Hepatocyte (in vitro differentiated cells): Measurements from ENCODE around the gene HEATR1. TPM values are rescaled to one million over a fixed set of nuclear protein-coding genes. Genes with fewer than 3 reads are reported as not detected.

Source experiments
- DNase-seq: peaks from one replicate; pipeline ENCODE4 v3.0.0-alpha.2; 2016; ENCODE audit warnings: low spot score
- H2AFZ ChIP-seq: fragments of 200-600 bp; sonication (generic); 2 replicates; pipeline ENCODE4 v1.6.0; 2016; ENCODE audit warnings: antibody characterized with exemption, mild to moderate bottlenecking
- H3K27ac ChIP-seq: fragments of 200-600 bp; sonication (generic); 2 replicates; pipeline ENCODE4 v1.5.1; 2016; ENCODE audit warnings: mild to moderate bottlenecking
- H3K27me3 ChIP-seq: fragments of 200-600 bp; sonication (generic); 2 replicates; pipeline ENCODE4 v1.6.1; 2016
- H3K36me3 ChIP-seq: fragments of 200-600 bp; sonication (generic); replicated peaks from 2 replicates; pipeline ENCODE4 v1.5.1; 2016; ENCODE audit warnings: low read depth; ENCODE audit not compliant: insufficient read depth
- H3K4me1 ChIP-seq: fragments of 200-600 bp; sonication (generic); 2 replicates; pipeline ENCODE4 v1.5.1; 2016; ENCODE audit warnings: mild to moderate bottlenecking, moderate library complexity; ENCODE audit not compliant: insufficient read depth
- H3K4me2 ChIP-seq: fragments of 200-600 bp; sonication (generic); 2 replicates; pipeline ENCODE4 v1.6.0; 2016
- H3K4me3 ChIP-seq: fragments of 200-600 bp; sonication (generic); 2 replicates; pipeline ENCODE4 v1.5.1; 2016; ENCODE audit warnings: mild to moderate bottlenecking
- H3K79me2 ChIP-seq: fragments of 200-600 bp; sonication (generic); 2 replicates; pipeline ENCODE4 v1.6.0; 2017; ENCODE audit warnings: mild to moderate bottlenecking
- H3K9me2 ChIP-seq: fragments of 200-600 bp; sonication (generic); replicated peaks from 2 replicates; pipeline ENCODE4 v1.6.0; 2017; ENCODE audit warnings: mild to moderate bottlenecking; ENCODE audit not compliant: insufficient read depth
- H3K9me3 ChIP-seq: fragments of 200-600 bp; sonication (generic); 2 replicates; pipeline ENCODE4 v1.5.1; 2016; ENCODE audit warnings: low read depth, mild to moderate bottlenecking
- H4K20me1 ChIP-seq: fragments of 200-600 bp; sonication (generic); 2 replicates; pipeline ENCODE4 v1.6.0; 2016; ENCODE audit warnings: mild to moderate bottlenecking; ENCODE audit not compliant: insufficient read depth, poor library complexity, severe bottlenecking
- CTCF ChIP-seq: fragments of 200-600 bp; sonication (generic); IDR thresholded peaks from 2 replicates; pipeline ENCODE4 v1.5.1; 2016; ENCODE audit warnings: antibody characterized with exemption, mild to moderate bottlenecking; ENCODE audit not compliant: poor library complexity
- EZH2 ChIP-seq: fragments of 200-600 bp; sonication (generic); IDR thresholded peaks from 2 replicates; pipeline ENCODE4 v1.6.1; 2016; ENCODE audit warnings: antibody characterized with exemption, mild to moderate bottlenecking, borderline replicate concordance
- EZH2phosphoT487 ChIP-seq: fragments of 200-600 bp; sonication (generic); IDR thresholded peaks from one replicate; pipeline ENCODE4 v1.6.1; 2018; ENCODE audit warnings: antibody characterized with exemption, mild to moderate bottlenecking, low read depth, moderate library complexity; ENCODE audit not compliant: unreplicated experiment, severe bottlenecking
- WGBS: methylation state at CpG from one replicate; pipeline ENCODE4 v1.1.6; 2016; ENCODE audit warnings: low lambda C conversion rate; ENCODE audit errors: missing lambda C conversion rate; 5-methylcytosine and 5-hydroxymethylcytosine counted together
- polyA plus RNA-seq: library from polyadenylated mRNA; unstranded; fragments of >200 nt; fragmentation: Nextera tagmentation; extraction: Ambion mirVana; gene quantifications from 2 replicates; pipeline ENCODE4 v1.2.1, GENCODE V29; 2016
- total RNA-seq: library from RNA; depleted of rRNA; stranded (reverse); fragments of >200 nt; gene quantifications from 2 replicates; pipeline ENCODE4 v1.2.3, GENCODE V29; 2014

HEATR1 gene
- total and polyA plus RNA-seq, 2 experiments from 2014 or later: 8.5 to 27.8 TPM

GRCh38 chr1:236543065-236543669 lies 61.1 kb downstream of the HEATR1 start:
- Histone ChIP-seq H3K4me1 (no peaks in the 10 kb centered on the region), H3K27ac (no peak overlapping the region), H3K4me2 (no peak overlapping the region), H4K20me1 (no peaks in the 10 kb centered on the region), H3K36me3 (peaks cover 4% of the 10 kb centered on the region), H3K79me2 (no peaks in the 10 kb centered on the region), H3K9me2 (no peaks in the 10 kb centered on the region), H3K4me3 (no peak overlapping the region), H3K27me3 (no peaks in the 10 kb centered on the region), H2AFZ (no peak overlapping the region), H3K9me3 (no peaks in the 10 kb centered on the region)
- 82% methylated on average over 16 of the region's 16 CpGs for WGBS
- DNase-seq: no peak
- TF ChIP-seq EZH2phosphoT487 (no peak), EZH2 (no peak), CTCF (no peak)

- WGBS: 93% methylated on average over 4 of the region's 4 CpGs
- H2AFZ ChIP-seq: no peak overlapping the region
- H3K9me3 ChIP-seq: no peaks in the 10 kb centered on the region
- H4K20me1 ChIP-seq: no peaks in the 10 kb centered on the region
- no peaks in the 10 kb centered on the region for H3K9me2 ChIP-seq
- H3K79me2 ChIP-seq: no peaks in the 10 kb centered on the region
- H3K36me3 ChIP-seq: peaks cover 4% of the 10 kb centered on the region
- no peak overlapping the region for H3K4me3 ChIP-seq
- no peak for TF ChIP-seq EZH2phosphoT487
- TF ChIP-seq EZH2: no peak
- no peak for TF ChIP-seq CTCF
- no peak overlapping the region for H3K27ac ChIP-seq
- DNase-seq: no peak
- no peaks in the 10 kb centered on the region for H3K27me3 ChIP-seq
- no peaks in the 10 kb centered on the region for H3K4me1 ChIP-seq
- H3K4me2 ChIP-seq: no peak overlapping the region
Observed at GRCh38 chr1:236541710-236542109, 62.6 kb downstream of the HEATR1 start.

- Histone ChIP-seq H3K79me2 (no peaks in the 10 kb centered on the region), H3K4me2 (no peak overlapping the region), H2AFZ (no peak overlapping the region), H3K9me3 (no peaks in the 10 kb centered on the region), H3K27ac (no peak overlapping the region), H3K36me3 (peaks cover 4% of the 10 kb centered on the region), H3K9me2 (no peaks in the 10 kb centered on the region), H3K4me3 (no peak overlapping the region), H3K27me3 (no peaks in the 10 kb centered on the region), H3K4me1 (no peaks in the 10 kb centered on the region), H4K20me1 (no peaks in the 10 kb centered on the region)
- TF ChIP-seq EZH2phosphoT487 (no peak), EZH2 (no peak), CTCF (no peak)
- DNase-seq: no peak
- WGBS: 96% methylated on average over 4 of the region's 4 CpGs
Observed at GRCh38 chr1:236540813-236541465, 63.4 kb downstream of the HEATR1 start.
